Calu3 (cell line): Measurements from ENCODE around the gene MEP1A. TPM values are rescaled to one million over a fixed set of nuclear protein-coding genes. Genes with fewer than 3 reads are reported as not detected.

ENCODE experiments used
- BruUV-seq: library from RNA; stranded (reverse); fragments of 400-500 nt; replicated peaks from 2 replicates; lab custom pipeline; 2021; lab: Mats Ljungman, UMichigan
- CTCF ChIA-PET: fragments of 300-600 bp; sonication (Branson Sonifier 250); formaldehyde crosslinking; loops from one replicate; lab custom pipeline; 2022; ENCODE audit warnings: antibody characterized with exemption; lab: Charles Lee
- DNase-seq: peaks from one replicate; pipeline ENCODE4 v3.0.0; 2022
- H3K27ac Mint-ChIP-seq: one replicate; pipeline ENCODE4 v1.8.0; 2022; ENCODE audit warnings: mixed read lengths; ENCODE audit not compliant: unreplicated experiment
- H3K27me3 Mint-ChIP-seq: one replicate; pipeline ENCODE4 v1.8.0; 2022; ENCODE audit warnings: mixed read lengths; ENCODE audit not compliant: unreplicated experiment
- H3K36me3 Mint-ChIP-seq: one replicate; pipeline ENCODE4 v1.8.0; 2022; ENCODE audit warnings: mild to moderate bottlenecking, moderate library complexity, mixed read lengths; ENCODE audit not compliant: insufficient read depth, unreplicated experiment
- H3K4me1 Mint-ChIP-seq: one replicate; pipeline ENCODE4 v1.8.0; 2022; ENCODE audit warnings: mild to moderate bottlenecking, low read depth, mixed read lengths; ENCODE audit not compliant: unreplicated experiment
- H3K4me3 Mint-ChIP-seq: one replicate; pipeline ENCODE4 v1.8.0; 2022; ENCODE audit warnings: mild to moderate bottlenecking, low read depth, moderate library complexity, mixed read lengths; ENCODE audit not compliant: unreplicated experiment
- H3K9me3 Mint-ChIP-seq: one replicate; pipeline ENCODE4 v1.8.0; 2022; ENCODE audit warnings: low read depth, mixed read lengths; ENCODE audit not compliant: unreplicated experiment
- CTCF ChIP-seq: fragments of 200-600 bp; IDR thresholded peaks from one replicate; pipeline ENCODE4 v1.8.0; 2022; ENCODE audit warnings: antibody characterized with exemption; ENCODE audit not compliant: unreplicated experiment
- intact Hi-C: fragments of 100-400 bp; cut with micrococcal nuclease; formaldehyde crosslinking; loops from one replicate; pipeline ENCODE4 v1.10.0; 2022; ENCODE audit not compliant: unreplicated experiment
- total RNA-seq: library from RNA; stranded (reverse); gene quantifications from 2 replicates; pipeline ENCODE4 v1.2.3, GENCODE V29; 2022

Gene MEP1A
- total RNA-seq, 1 experiment from 2014 or later = not detected

DNA sequence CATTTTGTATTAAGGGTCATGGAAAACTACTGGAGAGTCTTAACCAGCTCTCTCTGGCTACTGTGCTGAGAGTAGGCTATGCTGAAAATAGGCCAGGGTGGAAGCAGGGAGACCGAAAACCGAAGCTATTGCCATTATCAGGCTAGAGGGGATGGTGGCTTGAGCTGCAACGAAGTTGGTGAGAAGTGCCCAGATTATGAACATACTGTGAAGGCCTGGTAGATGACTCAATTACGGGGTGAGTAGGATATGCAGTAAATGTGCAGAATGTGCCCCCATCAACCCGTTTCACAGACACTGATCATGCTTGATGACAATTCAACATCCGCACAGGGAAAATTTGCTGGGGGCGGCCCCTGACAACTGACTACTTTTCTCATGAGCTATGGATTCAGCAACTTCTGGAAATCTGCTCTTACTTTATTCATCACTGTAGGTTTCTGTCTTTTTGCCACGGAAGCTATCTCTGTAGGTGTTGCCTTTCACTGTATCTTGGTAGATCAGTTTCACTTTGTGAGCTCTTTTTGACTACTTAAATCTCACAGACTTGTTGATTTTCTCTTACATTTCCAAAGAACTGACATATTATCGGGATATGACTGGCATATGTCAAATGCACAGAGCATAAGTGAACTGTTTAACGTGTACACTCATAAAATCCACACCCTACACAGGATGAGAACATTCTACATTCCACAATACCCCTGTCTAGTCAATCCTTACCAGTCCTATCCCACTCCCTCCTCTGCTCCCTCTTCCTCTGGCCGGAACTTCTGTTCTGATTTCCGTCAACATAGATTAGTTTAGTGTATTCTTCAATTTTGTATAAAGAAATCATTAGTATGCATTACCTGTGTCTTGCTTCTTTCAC lies 15.5 kb upstream of the MEP1A start:
- no peaks in the 10 kb centered on the region for H3K9me3 Mint-ChIP-seq
- H3K27me3 Mint-ChIP-seq = no peaks in the 10 kb centered on the region
- CTCF ChIA-PET = no interaction called here
- no peak for DNase-seq
- no peak for TF ChIP-seq CTCF
- no peak overlapping the region for H3K27ac Mint-ChIP-seq
- intact Hi-C loops = no loop called here
- H3K36me3 Mint-ChIP-seq = peaks cover 4% of the 10 kb centered on the region
- H3K4me1 Mint-ChIP-seq = no peaks in the 10 kb centered on the region
- H3K4me3 Mint-ChIP-seq = no peak overlapping the region
- no TSS peak for BruUV-seq

DNA sequence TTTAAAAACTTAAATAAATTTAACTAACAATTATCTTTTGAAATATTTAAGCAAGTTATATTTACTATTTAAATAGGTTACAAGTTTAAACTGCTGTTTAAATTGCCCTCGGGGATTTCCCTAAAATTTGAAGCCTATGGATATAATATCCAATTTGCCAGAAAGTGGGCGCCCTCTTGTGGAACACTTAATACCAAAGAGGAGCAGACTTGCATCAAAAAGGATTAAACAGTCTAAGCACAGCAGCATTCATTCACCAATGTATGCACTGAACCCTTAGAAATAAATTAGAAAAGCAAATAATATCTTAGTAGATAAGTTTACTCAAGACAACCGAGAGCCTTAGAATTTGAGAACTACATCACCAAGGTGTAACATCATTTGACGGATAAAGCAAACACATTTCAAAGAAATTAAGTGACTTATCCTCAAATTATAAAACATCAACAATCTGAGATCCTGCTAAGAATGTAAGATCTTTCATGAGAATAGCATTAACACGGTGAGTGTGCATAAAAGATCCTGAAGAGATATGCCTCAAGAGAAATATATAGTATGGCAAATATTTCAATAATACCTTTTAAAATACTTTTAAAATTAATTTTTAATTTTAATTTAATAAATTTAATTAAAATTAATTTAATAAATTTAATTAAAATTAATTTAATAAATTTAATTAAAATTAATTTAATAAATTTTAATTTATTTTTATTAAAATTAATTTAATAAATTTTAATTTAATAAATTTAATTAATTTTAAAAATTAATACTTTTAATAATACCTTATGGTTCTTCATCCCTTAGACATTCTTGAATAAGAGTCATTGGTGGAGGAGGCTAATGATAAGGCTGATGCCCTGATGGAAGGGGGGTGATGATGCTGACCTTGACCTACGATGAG lies 11.5 kb upstream of the MEP1A start:
- intact Hi-C loops = loop anchor here (1.0 to 5.0 kb wide), 3 partner anchors 77 to 363 kb away; no protein-coding TSS in a partner anchor
- Mint-ChIP-seq H3K36me3 (peaks cover 4% of the 10 kb centered on the region), H3K4me3 (no peak overlapping the region), H3K27ac (no peak overlapping the region), H3K9me3 (no peaks in the 10 kb centered on the region), H3K27me3 (no peaks in the 10 kb centered on the region), H3K4me1 (no peaks in the 10 kb centered on the region)
- no TSS peak for BruUV-seq
- DNase-seq = peak; percentile 60
- TF ChIP-seq CTCF = peak; percentile 37
- CTCF ChIA-PET = no interaction called here

GRCh38 chr6:46784535-46784934 lies 8.7 kb upstream of the MEP1A start:
- no peak for DNase-seq
- no peak overlapping the region for H3K4me3 Mint-ChIP-seq
- peaks cover 4% of the 10 kb centered on the region for H3K36me3 Mint-ChIP-seq
- H3K9me3 Mint-ChIP-seq = no peaks in the 10 kb centered on the region
- no TSS peak for BruUV-seq
- H3K4me1 Mint-ChIP-seq = no peaks in the 10 kb centered on the region
- CTCF ChIA-PET = no interaction called here
- intact Hi-C loops = loop anchor here (5.0 kb wide), 1 partner anchor 208 kb away; no protein-coding TSS in a partner anchor
- no peak for TF ChIP-seq CTCF
- no peak overlapping the region for H3K27ac Mint-ChIP-seq
- no peaks in the 10 kb centered on the region for H3K27me3 Mint-ChIP-seq

GRCh38 chr6:46787871-46788540 lies 5.2 kb upstream of the MEP1A start:
- Mint-ChIP-seq H3K4me1 (no peaks in the 10 kb centered on the region), H3K4me3 (no peak overlapping the region), H3K27ac (no peak overlapping the region), H3K9me3 (no peaks in the 10 kb centered on the region), H3K36me3 (no peaks in the 10 kb centered on the region), H3K27me3 (no peaks in the 10 kb centered on the region)
- CTCF ChIA-PET = interaction anchor here (1.1 kb wide), 1 partner anchor 9 kb away, joined by 5 read pairs; no protein-coding TSS in a partner anchor
- no peak for TF ChIP-seq CTCF
- intact Hi-C loops = no loop called here
- no peak for DNase-seq
- BruUV-seq = no TSS peak
